Panc1 (cell line): ENCODE results near the gene ZSWIM7. TPM values are rescaled to one million over a fixed set of nuclear protein-coding genes. Genes with fewer than 3 reads are reported as not detected.

ENCODE experiments used
- ATAC-seq: fragments of 200-7000 bp; cut with Tn5 transposase; 2 replicates; pipeline ENCODE4 v1.9.1; 2020; ENCODE audit warnings: mild to moderate bottlenecking, moderate library complexity
- BruUV-seq: library from RNA; stranded (reverse); fragments of 400-500 nt; replicated peaks from 2 replicates; lab custom pipeline; 2021; lab: Mats Ljungman, UMichigan
- CTCF ChIA-PET: fragments of 300-600 bp; sonication (Branson Sonifier 250); formaldehyde crosslinking; loops from one replicate; lab custom pipeline; 2022; ENCODE audit warnings: antibody characterized with exemption; lab: Charles Lee
- POLR2A ChIA-PET: fragments of 300-600 bp; sonication (Branson Sonifier 250); formaldehyde crosslinking; loops from one replicate; lab custom pipeline; 2022; ENCODE audit warnings: antibody characterized with exemption; lab: Charles Lee
- DNase-seq: peaks from one replicate; pipeline ENCODE4 v3.0.0-alpha.2; 2010; ENCODE audit warnings: low read depth, low spot score
- H3K27ac ChIP-seq: 2 replicates; pipeline ENCODE4 v1.5.1; 2011; ENCODE audit warnings: mild to moderate bottlenecking, low read length, inconsistent platforms
- H3K27me3 ChIP-seq: fragments of 200-500 bp; sonication (Bioruptor generic); 2 replicates; pipeline ENCODE4 v1.6.0; 2014; ENCODE audit warnings: low read length, inconsistent platforms; ENCODE audit not compliant: control insufficient read depth, insufficient read depth
- H3K36me3 ChIP-seq: fragments of 200-500 bp; sonication (Bioruptor generic); 2 replicates; pipeline ENCODE4 v1.5.1; 2014; ENCODE audit warnings: inconsistent platforms, mild to moderate bottlenecking, low read length, moderate library complexity; ENCODE audit not compliant: control insufficient read depth, insufficient read depth
- H3K4me1 ChIP-seq: 2 replicates; pipeline ENCODE4 v1.5.1; 2011; ENCODE audit warnings: inconsistent platforms, mild to moderate bottlenecking, low read length, moderate library complexity; ENCODE audit not compliant: control insufficient read depth, insufficient read depth
- H3K4me3 ChIP-seq, 2 experiments: 2 replicates each; pipeline ENCODE4 v1.5.1; 2011 to 2012; ENCODE audit warnings: low read depth in 2 of 2, low read length in 2 of 2, mild to moderate bottlenecking in 2 of 2, inconsistent platforms in 1 of 2, moderate library complexity in 1 of 2
- H3K9me3 ChIP-seq: fragments of 200-500 bp; sonication (Bioruptor generic); 2 replicates; pipeline ENCODE4 v1.5.1; 2014; ENCODE audit warnings: low read depth, mild to moderate bottlenecking, inconsistent platforms, low read length, moderate library complexity; ENCODE audit not compliant: control insufficient read depth, insufficient read depth
- CTCF ChIP-seq: fragments of 450-650 bp; IDR thresholded peaks from 2 replicates; pipeline ENCODE4 v1.5.1; 2017; ENCODE audit warnings: mild to moderate bottlenecking
- POLR2AphosphoS5 ChIP-seq: IDR thresholded peaks from 2 replicates; pipeline ENCODE4 v1.6.1; 2012; ENCODE audit warnings: mild to moderate bottlenecking, low read depth, low read length, moderate library complexity
- SIN3A ChIP-seq: IDR thresholded peaks from 2 replicates; pipeline ENCODE4 v1.6.1; 2012; ENCODE audit warnings: low read depth, mild to moderate bottlenecking, low read length, moderate library complexity, borderline replicate concordance; ENCODE audit not compliant: insufficient read depth
- TCF7L2 ChIP-seq: IDR thresholded peaks from 2 replicates; pipeline ENCODE4 v1.6.1; 2011; ENCODE audit warnings: mild to moderate bottlenecking, low read depth, low read length, inconsistent platforms
- in situ Hi-C: cut with HindIII; loops from 2 replicates; pipeline ENCODE4 v1.10.0; 2016; ENCODE audit warnings: low sequenced_read_pairs, low pct_unique_long_range_greater_than_20kb
- intact Hi-C: fragments of 100-400 bp; cut with micrococcal nuclease; formaldehyde crosslinking; loops from one replicate; pipeline ENCODE4 v1.10.0; 2022; ENCODE audit not compliant: unreplicated experiment
- total RNA-seq: library from RNA; stranded (reverse); gene quantifications from one replicate; pipeline ENCODE4 v1.2.1, GENCODE V29; 2021; ENCODE audit not compliant: unreplicated experiment
- TF ChIP-seq, protein P1 (sequence below), 2 experiments: IDR thresholded peaks; 2 replicates each; pipeline ENCODE4 v1.6.1; 2011 to 2012; ENCODE audit warnings: low read depth in 2 of 2, control low read depth in 1 of 2, low read length in 1 of 2, mild to moderate bottlenecking in 1 of 2, moderate library complexity in 1 of 2; ENCODE audit not compliant: insufficient read depth in 1 of 2

Gene ZSWIM7
- total RNA-seq, 1 experiment from 2014 or later, result 17.5 TPM

DNA sequence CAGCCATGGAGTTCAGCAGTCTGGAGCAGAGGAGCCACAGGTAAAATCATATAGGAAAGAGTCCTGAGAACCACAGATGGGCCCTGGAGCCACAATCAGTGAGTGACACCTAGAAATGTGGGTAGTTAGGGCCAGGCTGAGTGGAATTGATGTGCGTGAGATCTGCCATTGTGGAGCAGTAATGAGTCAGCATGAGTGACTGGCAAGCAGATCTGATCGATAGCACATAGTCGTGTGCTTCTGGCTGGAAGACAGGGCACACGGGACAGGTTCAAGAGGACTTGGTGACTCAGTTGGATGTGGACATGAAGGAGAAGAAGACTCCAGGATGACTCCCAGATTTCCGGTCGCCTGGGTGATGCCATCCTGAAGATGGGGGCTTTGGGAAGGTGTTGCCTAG, 42.3 kb downstream of the ZSWIM7 start:
- ATAC-seq, result peak; percentile 46; the same call in 1 of the 2 replicates
- in situ Hi-C loops (no loop called here), intact Hi-C loops (no loop called here)
- Histone ChIP-seq H3K27me3 (no peaks in the 10 kb centered on the region), H3K9me3 (no peaks in the 10 kb centered on the region), H3K4me3 (peak overlapping the region in 1 of 2 experiments; percentile 24; a peak in 1 of 4 replicates), H3K4me1 (peaks cover 75% of the 10 kb centered on the region), H3K27ac (peak overlapping the region; percentile 98), H3K36me3 (no peaks in the 10 kb centered on the region)
- CTCF ChIA-PET, result no interaction called here
- no peak for DNase-seq
- POLR2A ChIA-PET, result interaction anchor here (0.6 kb wide), 1 partner anchor 481 kb away, joined by 5 read pairs; no protein-coding TSS in a partner anchor
- TF ChIP-seq POLR2AphosphoS5, result no peak
- TF ChIP-seq CTCF, result no peak
- no peak for TF ChIP-seq TCF7L2
- TF ChIP-seq SIN3A, result no peak
- TF ChIP-seq, protein P1, sequence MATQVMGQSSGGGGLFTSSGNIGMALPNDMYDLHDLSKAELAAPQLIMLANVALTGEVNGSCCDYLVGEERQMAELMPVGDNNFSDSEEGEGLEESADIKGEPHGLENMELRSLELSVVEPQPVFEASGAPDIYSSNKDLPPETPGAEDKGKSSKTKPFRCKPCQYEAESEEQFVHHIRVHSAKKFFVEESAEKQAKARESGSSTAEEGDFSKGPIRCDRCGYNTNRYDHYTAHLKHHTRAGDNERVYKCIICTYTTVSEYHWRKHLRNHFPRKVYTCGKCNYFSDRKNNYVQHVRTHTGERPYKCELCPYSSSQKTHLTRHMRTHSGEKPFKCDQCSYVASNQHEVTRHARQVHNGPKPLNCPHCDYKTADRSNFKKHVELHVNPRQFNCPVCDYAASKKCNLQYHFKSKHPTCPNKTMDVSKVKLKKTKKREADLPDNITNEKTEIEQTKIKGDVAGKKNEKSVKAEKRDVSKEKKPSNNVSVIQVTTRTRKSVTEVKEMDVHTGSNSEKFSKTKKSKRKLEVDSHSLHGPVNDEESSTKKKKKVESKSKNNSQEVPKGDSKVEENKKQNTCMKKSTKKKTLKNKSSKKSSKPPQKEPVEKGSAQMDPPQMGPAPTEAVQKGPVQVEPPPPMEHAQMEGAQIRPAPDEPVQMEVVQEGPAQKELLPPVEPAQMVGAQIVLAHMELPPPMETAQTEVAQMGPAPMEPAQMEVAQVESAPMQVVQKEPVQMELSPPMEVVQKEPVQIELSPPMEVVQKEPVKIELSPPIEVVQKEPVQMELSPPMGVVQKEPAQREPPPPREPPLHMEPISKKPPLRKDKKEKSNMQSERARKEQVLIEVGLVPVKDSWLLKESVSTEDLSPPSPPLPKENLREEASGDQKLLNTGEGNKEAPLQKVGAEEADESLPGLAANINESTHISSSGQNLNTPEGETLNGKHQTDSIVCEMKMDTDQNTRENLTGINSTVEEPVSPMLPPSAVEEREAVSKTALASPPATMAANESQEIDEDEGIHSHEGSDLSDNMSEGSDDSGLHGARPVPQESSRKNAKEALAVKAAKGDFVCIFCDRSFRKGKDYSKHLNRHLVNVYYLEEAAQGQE (IDR thresholded peaks at IDR 0.05; ENCODE audit: insufficient read depth in 1 of 2, low read depth in 2 of 2, low read length in 1 of 2), result no peak
- BruUV-seq, result no TSS peak

DNA sequence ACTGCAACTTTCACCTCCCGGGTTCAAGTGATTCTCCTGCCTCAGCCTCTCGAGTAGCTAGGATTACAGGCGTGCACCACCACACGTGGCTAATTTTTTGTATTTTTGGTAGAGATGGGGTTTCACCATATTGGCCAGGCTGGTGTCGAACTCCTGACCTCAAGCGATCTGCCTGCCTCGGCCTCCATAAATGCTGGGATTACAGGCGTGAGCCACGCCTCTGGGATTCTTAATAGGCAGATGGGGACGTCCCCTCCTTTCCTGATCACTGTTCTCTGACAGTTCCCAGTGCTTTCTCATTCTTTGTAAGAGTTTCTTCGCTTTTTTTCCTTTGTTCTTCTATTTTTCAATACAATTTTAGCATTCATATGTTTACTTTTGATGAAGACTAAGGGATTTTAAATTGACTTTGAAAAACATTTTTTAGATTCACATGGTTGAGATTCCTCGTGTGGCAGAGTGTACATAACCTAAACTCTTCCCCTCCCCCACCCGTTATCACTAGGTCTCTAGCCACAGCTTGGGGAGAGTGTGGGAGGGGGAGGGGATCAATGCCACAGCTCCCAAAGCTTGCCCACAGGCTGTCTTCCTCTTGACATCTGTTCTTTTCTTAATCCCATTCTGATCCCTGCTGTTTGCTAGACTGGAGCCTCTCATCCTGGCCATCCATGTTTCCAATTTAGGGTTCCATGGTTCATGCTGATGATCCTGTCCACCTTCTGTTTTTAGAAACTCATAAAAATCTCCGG, 43.5 kb downstream of the ZSWIM7 start:
- peaks cover 80% of the 10 kb centered on the region for H3K4me1 ChIP-seq
- H3K9me3 ChIP-seq, result no peaks in the 10 kb centered on the region
- TF ChIP-seq TCF7L2 (no peak), CTCF (no peak), SIN3A (no peak), POLR2AphosphoS5 (no peak)
- TF ChIP-seq, protein P1 (IDR thresholded peaks at IDR 0.05; ENCODE audit: insufficient read depth in 1 of 2, low read depth in 2 of 2, low read length in 1 of 2), result no peak
- H3K27me3 ChIP-seq, result no peaks in the 10 kb centered on the region
- no peak overlapping the region for H3K4me3 ChIP-seq
- intact Hi-C loops, result no loop called here
- DNase-seq (no peak), ATAC-seq (no peak)
- H3K36me3 ChIP-seq, result no peaks in the 10 kb centered on the region
- ChIA-PET CTCF (no interaction called here), POLR2A (no interaction called here)
- peak overlapping the region; percentile 98 for H3K27ac ChIP-seq
- in situ Hi-C loops, result no loop called here
- BruUV-seq, result no TSS peak
